GM21381 (cell line): ENCODE data around the gene UPP1.
A peak's percentile ranks its signal among the peaks of the same experiment; 100 is the strongest.
"Not testable (repeated sequence)": the region's sequence is repeated elsewhere in the genome, so short reads cannot be mapped to it uniquely, and the experiment has no call there.

ENCODE experiments used
- ATAC-seq: cut with Tn5 transposase; IDR thresholded peaks from one replicate; pipeline ENCODE4 v1.9.1; 2021; ENCODE audit warnings: mild to moderate bottlenecking, moderate library complexity; ENCODE audit not compliant: unreplicated experiment

UPP1 gene

GRCh38 chr7:48109848-48110663 is 21.0 kb downstream of the UPP1 start:
- ATAC-seq: peak; percentile 92

GRCh38 chr7:48110868-48111267 is 21.8 kb downstream of the UPP1 start:
- ATAC-seq: no peak

GRCh38 chr7:48111596-48111995 is 22.5 kb downstream of the UPP1 start:
- no peak for ATAC-seq

- no peak for ATAC-seq
Observed at GRCh38 chr7:48112401-48113165, 23.5 kb downstream of the UPP1 start.

- ATAC-seq: no peak
Observed at GRCh38 chr7:48113275-48113674, 24.2 kb downstream of the UPP1 start.

- no peak for ATAC-seq
Observed at GRCh38 chr7:48114115-48114514, 25.1 kb downstream of the UPP1 start.

- no peak for ATAC-seq
Observed at GRCh38 chr7:48114589-48114988, 25.5 kb downstream of the UPP1 start.

GRCh38 chr7:48116043-48116442 is 27.0 kb downstream of the UPP1 start:
- no peak for ATAC-seq

GRCh38 chr7:48118041-48118440 is 29.0 kb downstream of the UPP1 start:
- no peak for ATAC-seq

- not testable (repeated sequence) for ATAC-seq
Observed at GRCh38 chr7:48120536-48120935, 31.5 kb downstream of the UPP1 start.

- ATAC-seq: no peak
Observed at GRCh38 chr7:48126037-48126436, 37.0 kb downstream of the UPP1 start.

- no peak for ATAC-seq
Observed at GRCh38 chr7:48130658-48131108, 41.6 kb downstream of the UPP1 start.

GRCh38 chr7:48132792-48133191 is 43.7 kb downstream of the UPP1 start:
- no peak for ATAC-seq

- ATAC-seq: no peak
Observed at GRCh38 chr7:48139459-48139858, 50.4 kb downstream of the UPP1 start.

- ATAC-seq: no peak
Observed at GRCh38 chr7:48140001-48140681, 51.1 kb downstream of the UPP1 start.

GRCh38 chr7:48141521-48141920 is 52.5 kb downstream of the UPP1 start:
- no peak for ATAC-seq

- no peak for ATAC-seq
Observed at GRCh38 chr7:48144291-48144768, 55.3 kb downstream of the UPP1 start.

GRCh38 chr7:48147078-48147591 is 58.1 kb downstream of the UPP1 start:
- no peak for ATAC-seq

- ATAC-seq: not testable (repeated sequence)
Observed at GRCh38 chr7:48147690-48148089, 58.6 kb downstream of the UPP1 start.

GRCh38 chr7:48148311-48148710 is 59.2 kb downstream of the UPP1 start:
- no peak for ATAC-seq

- no peak for ATAC-seq
Observed at GRCh38 chr7:48149058-48149457, 60.0 kb downstream of the UPP1 start.
